Stomach (tissue), 4 donors: ENCODE measurements around the gene SORCS2.

Source experiments
- POLR2AphosphoS5 ChIP-seq, 3 donors: sonication (generic); formaldehyde crosslinking; IDR thresholded peaks; one replicate each; pipeline ENCODE4 v1.6.1; 2016; ENCODE audit warnings: antibody characterized with exemption in 3 of 3
- TF ChIP-seq, protein P1 (sequence below), 7 experiments: fragments of 450-650 bp in 4 of 7; fragments of 200-600 bp in 3 of 7; sonication (generic) in 3 of 7; IDR thresholded peaks; one replicate each; pipeline ENCODE4 v1.5.1; 2016 to 2019; ENCODE audit warnings: antibody characterized with exemption in 7 of 7, control low read depth in 2 of 7, mild to moderate bottlenecking in 1 of 7

DNA sequence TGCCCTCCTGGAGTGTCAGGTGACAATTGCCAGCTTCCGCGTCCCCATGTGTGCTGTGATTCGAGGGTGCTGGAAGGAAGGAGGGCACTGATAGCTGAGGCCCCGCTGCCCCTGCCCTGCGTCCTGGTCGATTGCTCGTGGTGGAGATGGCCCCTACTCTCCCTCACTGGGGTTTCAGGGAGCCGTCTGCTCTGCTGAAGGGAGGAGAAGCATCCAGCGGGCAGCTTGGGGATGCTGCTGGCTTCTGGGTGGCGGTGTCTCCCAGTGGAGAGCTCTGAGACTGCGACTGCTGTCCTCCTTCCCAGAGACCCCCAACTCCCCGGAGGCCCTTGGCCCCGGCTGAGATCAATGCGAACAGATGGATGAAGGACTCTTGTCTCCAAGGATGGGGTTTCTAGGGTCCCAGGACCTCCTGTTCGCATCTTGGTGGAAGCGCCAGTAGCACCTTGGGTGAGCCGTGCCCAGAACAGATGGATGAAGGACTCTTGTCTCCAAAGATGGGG is 143.8 kb downstream of the SORCS2 start:
- TF ChIP-seq, protein P1, sequence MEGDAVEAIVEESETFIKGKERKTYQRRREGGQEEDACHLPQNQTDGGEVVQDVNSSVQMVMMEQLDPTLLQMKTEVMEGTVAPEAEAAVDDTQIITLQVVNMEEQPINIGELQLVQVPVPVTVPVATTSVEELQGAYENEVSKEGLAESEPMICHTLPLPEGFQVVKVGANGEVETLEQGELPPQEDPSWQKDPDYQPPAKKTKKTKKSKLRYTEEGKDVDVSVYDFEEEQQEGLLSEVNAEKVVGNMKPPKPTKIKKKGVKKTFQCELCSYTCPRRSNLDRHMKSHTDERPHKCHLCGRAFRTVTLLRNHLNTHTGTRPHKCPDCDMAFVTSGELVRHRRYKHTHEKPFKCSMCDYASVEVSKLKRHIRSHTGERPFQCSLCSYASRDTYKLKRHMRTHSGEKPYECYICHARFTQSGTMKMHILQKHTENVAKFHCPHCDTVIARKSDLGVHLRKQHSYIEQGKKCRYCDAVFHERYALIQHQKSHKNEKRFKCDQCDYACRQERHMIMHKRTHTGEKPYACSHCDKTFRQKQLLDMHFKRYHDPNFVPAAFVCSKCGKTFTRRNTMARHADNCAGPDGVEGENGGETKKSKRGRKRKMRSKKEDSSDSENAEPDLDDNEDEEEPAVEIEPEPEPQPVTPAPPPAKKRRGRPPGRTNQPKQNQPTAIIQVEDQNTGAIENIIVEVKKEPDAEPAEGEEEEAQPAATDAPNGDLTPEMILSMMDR (IDR thresholded peaks at IDR 0.05), result no peak
- no peak for TF ChIP-seq POLR2AphosphoS5 (IDR thresholded peaks at IDR 0.05)
